Suprapubic skin (tissue), 4 donors: ENCODE measurements around the gene RNF222. TPM values are rescaled to one million over a fixed set of nuclear protein-coding genes. Genes with fewer than 3 reads are reported as not detected.

ENCODE experiments used
- DNase-seq, 2 donors: peaks; one replicate each; pipeline ENCODE4 v3.0.0-alpha.2; 2019; ENCODE audit warnings: low spot score in 2 of 2
- H3K27ac ChIP-seq: fragments of 200-600 bp; sonication (generic); one replicate; pipeline ENCODE4 v1.5.1; 2019
- H3K27me3 ChIP-seq: fragments of 200-600 bp; sonication (generic); one replicate; pipeline ENCODE4 v1.5.1; 2019
- H3K36me3 ChIP-seq: fragments of 200-600 bp; sonication (generic); one replicate; pipeline ENCODE4 v1.5.1; 2019
- H3K4me1 ChIP-seq: fragments of 200-600 bp; sonication (generic); one replicate; pipeline ENCODE4 v1.5.1; 2019
- H3K4me3 ChIP-seq: fragments of 200-600 bp; sonication (generic); one replicate; pipeline ENCODE4 v1.5.1; 2019; ENCODE audit warnings: mild to moderate bottlenecking
- H3K9me3 ChIP-seq: fragments of 200-600 bp; sonication (generic); one replicate; pipeline ENCODE4 v1.5.1; 2019
- EP300 ChIP-seq: sonication (generic); formaldehyde crosslinking; IDR thresholded peaks from one replicate; pipeline ENCODE4 v1.6.1; 2017; ENCODE audit warnings: antibody characterized with exemption
- POLR2A ChIP-seq, 2 donors: fragments of 450-650 bp; IDR thresholded peaks; one replicate each; pipeline ENCODE4 v1.6.1; 2017; ENCODE audit warnings: antibody characterized with exemption in 2 of 2, mild to moderate bottlenecking in 2 of 2, moderate library complexity in 2 of 2
- POLR2AphosphoS5 ChIP-seq, 3 donors: sonication (generic); formaldehyde crosslinking; IDR thresholded peaks; one replicate each; pipeline ENCODE4 v1.6.1; 2017; ENCODE audit warnings: antibody characterized with exemption in 3 of 3
- WGBS: methylation state at CpG from one replicate; pipeline ENCODE4 v1.1.5; 2018; 5-methylcytosine and 5-hydroxymethylcytosine counted together
- total RNA-seq, 4 donors: library from RNA; depleted of rRNA; stranded (reverse); fragments of >200 nt; gene quantifications; one replicate each; pipeline ENCODE4 v1.1.0, GENCODE V29; 2016
- TF ChIP-seq, protein P1 (sequence below), 2 donors: fragments of 200-600 bp in 1 of 2; fragments of 450-650 bp in 1 of 2; sonication (generic) in 1 of 2; IDR thresholded peaks; one replicate each; pipeline ENCODE4 v1.5.1; 2016 to 2019; ENCODE audit warnings: antibody characterized with exemption in 2 of 2, mild to moderate bottlenecking in 1 of 2, moderate library complexity in 1 of 2

RNF222 gene
- total RNA-seq, 4 donors from 2014 or later: 4.1 to 17.5 (median 8.2) TPM

DNA sequence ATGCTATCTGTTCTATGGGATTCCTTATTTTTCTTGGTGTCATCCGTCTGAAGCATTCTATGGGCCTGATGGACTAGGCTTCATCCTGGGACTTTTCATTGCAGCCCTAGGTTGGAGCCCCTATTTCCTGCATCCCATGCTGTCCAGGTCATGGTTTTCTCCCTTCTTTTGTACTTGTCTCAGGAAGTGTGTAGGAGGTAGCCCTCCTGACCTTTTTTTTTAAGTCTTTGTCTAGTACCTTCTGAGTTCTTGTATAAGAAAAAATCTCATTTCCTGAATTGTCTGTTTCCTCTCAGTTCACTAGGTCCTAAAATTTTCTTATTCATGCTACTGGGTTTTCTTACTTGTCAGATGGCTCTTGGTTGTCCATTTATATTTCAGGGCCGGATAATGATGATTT, 44.1 kb upstream of the RNF222 start:
- Histone ChIP-seq H3K4me3 (no peak overlapping the region), H3K27me3 (no peaks in the 10 kb centered on the region), H3K27ac (no peak overlapping the region), H3K36me3 (peaks cover 29% of the 10 kb centered on the region), H3K9me3 (no peaks in the 10 kb centered on the region), H3K4me1 (peaks cover 55% of the 10 kb centered on the region)
- TF ChIP-seq POLR2AphosphoS5 (IDR thresholded peaks at IDR 0.05): no peak
- no peak for TF ChIP-seq POLR2A (IDR thresholded peaks at IDR 0.05)
- no peak for TF ChIP-seq EP300
- TF ChIP-seq, protein P1, sequence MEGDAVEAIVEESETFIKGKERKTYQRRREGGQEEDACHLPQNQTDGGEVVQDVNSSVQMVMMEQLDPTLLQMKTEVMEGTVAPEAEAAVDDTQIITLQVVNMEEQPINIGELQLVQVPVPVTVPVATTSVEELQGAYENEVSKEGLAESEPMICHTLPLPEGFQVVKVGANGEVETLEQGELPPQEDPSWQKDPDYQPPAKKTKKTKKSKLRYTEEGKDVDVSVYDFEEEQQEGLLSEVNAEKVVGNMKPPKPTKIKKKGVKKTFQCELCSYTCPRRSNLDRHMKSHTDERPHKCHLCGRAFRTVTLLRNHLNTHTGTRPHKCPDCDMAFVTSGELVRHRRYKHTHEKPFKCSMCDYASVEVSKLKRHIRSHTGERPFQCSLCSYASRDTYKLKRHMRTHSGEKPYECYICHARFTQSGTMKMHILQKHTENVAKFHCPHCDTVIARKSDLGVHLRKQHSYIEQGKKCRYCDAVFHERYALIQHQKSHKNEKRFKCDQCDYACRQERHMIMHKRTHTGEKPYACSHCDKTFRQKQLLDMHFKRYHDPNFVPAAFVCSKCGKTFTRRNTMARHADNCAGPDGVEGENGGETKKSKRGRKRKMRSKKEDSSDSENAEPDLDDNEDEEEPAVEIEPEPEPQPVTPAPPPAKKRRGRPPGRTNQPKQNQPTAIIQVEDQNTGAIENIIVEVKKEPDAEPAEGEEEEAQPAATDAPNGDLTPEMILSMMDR (IDR thresholded peaks at IDR 0.05): no peak
- no peak for DNase-seq
- WGBS: 83% methylated on average over 2 of the region's 2 CpGs

DNA sequence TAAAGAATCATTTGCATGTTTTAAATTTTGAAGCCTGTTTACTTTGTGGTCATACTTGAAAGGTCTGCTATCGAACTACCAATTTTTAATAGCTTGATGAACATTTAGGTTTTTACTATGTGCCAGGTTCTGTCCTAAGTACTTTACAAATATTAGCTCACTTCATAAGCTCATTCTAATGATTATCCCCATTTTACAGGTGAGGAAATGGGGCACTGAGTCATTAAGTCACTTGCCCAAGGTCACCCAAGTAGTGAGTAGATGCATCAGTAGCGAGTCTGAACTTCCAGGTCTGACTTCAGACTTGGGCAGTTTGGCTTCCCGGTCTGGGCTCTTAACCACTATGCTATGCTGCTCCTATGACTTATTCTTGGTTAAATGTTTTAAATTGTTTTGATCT, 42.1 kb upstream of the RNF222 start:
- Histone ChIP-seq H3K27ac (no peak overlapping the region), H3K4me3 (no peak overlapping the region), H3K27me3 (no peaks in the 10 kb centered on the region), H3K36me3 (peaks cover 17% of the 10 kb centered on the region), H3K4me1 (peaks cover 43% of the 10 kb centered on the region), H3K9me3 (no peaks in the 10 kb centered on the region)
- WGBS: 97% methylated on average over 3 of the region's 3 CpGs
- DNase-seq: no peak
- no peak for TF ChIP-seq EP300
- TF ChIP-seq, protein P1 (IDR thresholded peaks at IDR 0.05): no peak
- TF ChIP-seq POLR2AphosphoS5 (IDR thresholded peaks at IDR 0.05): no peak
- TF ChIP-seq POLR2A (IDR thresholded peaks at IDR 0.05): no peak

DNA sequence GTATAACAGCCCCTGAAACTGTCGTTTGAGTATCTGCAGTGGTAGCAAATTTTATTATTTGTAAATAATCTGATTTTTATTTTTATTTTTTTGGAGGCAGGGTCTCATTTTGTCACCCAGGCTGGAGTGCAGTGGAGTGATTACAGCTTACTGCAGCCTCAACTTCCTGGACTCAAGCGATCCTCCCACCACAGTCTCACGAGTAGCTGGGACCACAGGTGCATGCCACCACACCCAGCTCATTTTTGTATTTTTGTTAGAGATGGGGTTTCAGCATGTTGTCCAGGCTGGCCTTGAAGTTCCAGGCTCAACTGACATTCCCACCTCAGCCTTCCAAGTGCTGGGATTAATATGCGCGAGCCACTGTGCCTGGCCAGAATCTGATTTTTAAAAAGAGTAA, 40.8 kb upstream of the RNF222 start:
- TF ChIP-seq EP300: no peak
- TF ChIP-seq POLR2A (IDR thresholded peaks at IDR 0.05): no peak
- TF ChIP-seq POLR2AphosphoS5 (IDR thresholded peaks at IDR 0.05): no peak
- TF ChIP-seq, protein P1 (IDR thresholded peaks at IDR 0.05): no peak
- H3K27ac ChIP-seq: no peak overlapping the region
- H3K4me1 ChIP-seq: peaks cover 38% of the 10 kb centered on the region
- H3K9me3 ChIP-seq: no peaks in the 10 kb centered on the region
- DNase-seq: no peak
- H3K4me3 ChIP-seq: no peak overlapping the region
- peaks cover 6% of the 10 kb centered on the region for H3K36me3 ChIP-seq
- H3K27me3 ChIP-seq: no peaks in the 10 kb centered on the region
- 79% methylated on average over 5 of the region's 5 CpGs for WGBS

DNA sequence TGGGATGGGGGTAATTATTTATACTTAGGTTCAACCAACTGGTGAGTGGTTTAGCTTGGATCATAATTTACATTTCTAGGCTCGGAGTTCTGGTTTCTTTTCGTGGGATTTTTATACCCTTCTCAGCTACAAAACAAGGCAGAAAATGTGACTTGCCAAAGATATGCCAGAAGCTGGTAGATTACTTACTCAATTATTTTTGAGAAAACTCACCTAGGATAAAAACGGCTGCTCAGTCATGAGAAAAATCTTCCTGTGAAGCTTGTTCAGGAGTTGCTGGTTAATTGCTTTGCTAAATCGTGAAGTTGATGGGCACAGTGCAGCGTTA, 39.2 kb upstream of the RNF222 start:
- H3K4me1 ChIP-seq: peaks cover 37% of the 10 kb centered on the region
- 11% methylated on average over 5 of the region's 5 CpGs for WGBS

DNA sequence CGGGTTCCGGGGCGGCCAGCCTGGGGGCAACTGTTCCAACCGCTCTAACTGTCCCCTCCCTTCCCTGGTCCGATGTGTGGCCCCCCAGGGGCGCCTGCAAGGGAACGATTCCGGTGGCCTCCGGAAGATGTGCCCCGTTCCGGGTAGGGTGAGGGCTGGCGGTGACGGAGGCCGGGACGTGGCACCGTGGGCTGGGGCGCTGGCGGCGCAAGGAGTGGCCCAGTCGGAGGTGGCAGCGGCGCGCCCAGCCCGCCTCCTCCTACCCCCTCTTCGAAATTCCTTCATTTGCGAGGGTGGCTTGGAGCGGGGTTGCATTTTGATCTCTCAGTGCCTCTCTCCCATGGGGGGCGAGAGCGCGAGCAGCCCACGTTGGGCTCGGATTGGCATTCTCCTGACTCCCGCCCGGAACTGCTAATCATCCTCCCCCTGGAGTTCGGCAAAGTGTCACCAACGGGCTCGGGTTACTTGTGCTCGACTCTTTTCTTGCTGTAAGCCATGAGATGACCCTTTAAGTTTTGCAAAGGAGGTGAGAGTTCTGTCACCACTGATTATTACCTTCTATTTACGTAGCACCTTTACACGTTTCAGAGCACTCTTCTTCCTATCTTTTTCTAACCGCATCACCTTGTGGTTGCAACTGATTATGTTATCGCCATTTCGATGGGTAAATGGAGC, 38.7 kb upstream of the RNF222 start:
- H3K9me3 ChIP-seq: no peaks in the 10 kb centered on the region
- WGBS: under 1% methylated on average over 31 of the region's 43 CpGs
- no peak for TF ChIP-seq EP300
- TF ChIP-seq POLR2A (IDR thresholded peaks at IDR 0.05): no peak
- TF ChIP-seq, protein P1 (IDR thresholded peaks at IDR 0.05): no peak
- peak in 1 of 3 donors; percentile 12 for TF ChIP-seq POLR2AphosphoS5 (IDR thresholded peaks at IDR 0.05)
- DNase-seq: peak; percentile 85 to 90
- peaks cover 6% of the 10 kb centered on the region for H3K36me3 ChIP-seq
- H3K4me1 ChIP-seq: peaks cover 35% of the 10 kb centered on the region
- H3K27ac ChIP-seq: peak overlapping the region; percentile 100
- H3K4me3 ChIP-seq: peak overlapping the region; percentile 79
- no peaks in the 10 kb centered on the region for H3K27me3 ChIP-seq

More for the DNA sequence above, 39.2 kb upstream of the RNF222 start:
- DNase-seq: no peak
- peak overlapping the region; percentile 100 for H3K27ac ChIP-seq
- no peaks in the 10 kb centered on the region for H3K9me3 ChIP-seq
- H3K27me3 ChIP-seq: no peaks in the 10 kb centered on the region
- peaks cover 6% of the 10 kb centered on the region for H3K36me3 ChIP-seq
- TF ChIP-seq POLR2AphosphoS5 (IDR thresholded peaks at IDR 0.05): no peak
- TF ChIP-seq, protein P1 (IDR thresholded peaks at IDR 0.05): no peak
- no peak for TF ChIP-seq EP300
- TF ChIP-seq POLR2A (IDR thresholded peaks at IDR 0.05): no peak
- H3K4me3 ChIP-seq: peak overlapping the region; percentile 79
